Measurements from ENCODE around the gene NACC2. TPM values are rescaled to one million over a fixed set of nuclear protein-coding genes. Genes with fewer than 3 reads are reported as not detected.

Gene NACC2
- total and polyA plus RNA-seq, 2 donors (not counting 1 experiment from before 2014, with no cell fraction given) = 0.34 to 1.9 TPM

GRCh38 chr9:136107155-136107952 is 12.3 kb upstream of the NACC2 start:
- peaks cover 0 to 3% (median 0%) of the 10 kb centered on the region in 4 experiments for H3K27me3 ChIP-seq (replicated peaks in 1 of 4; ENCODE audit: control extremely low read depth in 1 of 4, control insufficient read depth in 3 of 4, insufficient read depth in 4 of 4, low read length in 3 of 4)
- TF ChIP-seq EZH2 (IDR thresholded peaks at IDR 0.05; ENCODE audit: borderline replicate concordance, insufficient read depth, low read depth, low read length, poor library complexity, severe bottlenecking) = no peak
- TF ChIP-seq, protein P1, sequence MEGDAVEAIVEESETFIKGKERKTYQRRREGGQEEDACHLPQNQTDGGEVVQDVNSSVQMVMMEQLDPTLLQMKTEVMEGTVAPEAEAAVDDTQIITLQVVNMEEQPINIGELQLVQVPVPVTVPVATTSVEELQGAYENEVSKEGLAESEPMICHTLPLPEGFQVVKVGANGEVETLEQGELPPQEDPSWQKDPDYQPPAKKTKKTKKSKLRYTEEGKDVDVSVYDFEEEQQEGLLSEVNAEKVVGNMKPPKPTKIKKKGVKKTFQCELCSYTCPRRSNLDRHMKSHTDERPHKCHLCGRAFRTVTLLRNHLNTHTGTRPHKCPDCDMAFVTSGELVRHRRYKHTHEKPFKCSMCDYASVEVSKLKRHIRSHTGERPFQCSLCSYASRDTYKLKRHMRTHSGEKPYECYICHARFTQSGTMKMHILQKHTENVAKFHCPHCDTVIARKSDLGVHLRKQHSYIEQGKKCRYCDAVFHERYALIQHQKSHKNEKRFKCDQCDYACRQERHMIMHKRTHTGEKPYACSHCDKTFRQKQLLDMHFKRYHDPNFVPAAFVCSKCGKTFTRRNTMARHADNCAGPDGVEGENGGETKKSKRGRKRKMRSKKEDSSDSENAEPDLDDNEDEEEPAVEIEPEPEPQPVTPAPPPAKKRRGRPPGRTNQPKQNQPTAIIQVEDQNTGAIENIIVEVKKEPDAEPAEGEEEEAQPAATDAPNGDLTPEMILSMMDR (IDR thresholded peaks at IDR 0.05) = no peak
- intact Hi-C loops (cut with micrococcal nuclease) = no loop called here
- H3K9me3 ChIP-seq (ENCODE audit: control extremely low read depth in 1 of 3, control insufficient read depth in 2 of 3, insufficient read depth in 1 of 3, low read length in 2 of 3) = no peaks in the 10 kb centered on the region
- peak overlapping the region; percentile 79 for H2AFZ ChIP-seq (ENCODE audit: insufficient read depth, low read depth, low read length, poor library complexity, severe bottlenecking)
- ChIA-PET POLR2A (interaction anchor here (1.6 to 2.5 kb wide), 2 partner anchors 11 kb away, joined by 8 to 15 read pairs; partner anchors contain the start of gene TMEM250), CTCF (interaction anchor here (0.8 to 1.6 kb wide), 5 partner anchors 11 to 17 kb away, joined by 3 to 4 read pairs (median 3); partner anchors contain the start of gene NACC2)
- H3K79me2 ChIP-seq (ENCODE audit: control insufficient read depth, insufficient read depth, low read length) = no peaks in the 10 kb centered on the region
- H3K36me3 ChIP-seq (replicated peaks in 1 of 2; ENCODE audit: control extremely low read depth in 1 of 2, control insufficient read depth in 1 of 2, extremely low read depth in 1 of 2, insufficient read depth in 2 of 2, low read length in 1 of 2) = no peaks in the 10 kb centered on the region
- H3K4me1 ChIP-seq (ENCODE audit: control insufficient read depth in 2 of 2, insufficient read depth in 2 of 2, low read length in 2 of 2) = peaks cover 27 to 40% of the 10 kb centered on the region in 2 donors
- H3K4me1 Mint-ChIP-seq = peaks cover 37% of the 10 kb centered on the region
- peak overlapping the region; percentile 79 for H3K27ac Mint-ChIP-seq
- H3K4me2 ChIP-seq (replicated peaks; ENCODE audit: low read depth, low read length, poor library complexity, severe bottlenecking) = peak overlapping the region; percentile 73
- no peaks in the 10 kb centered on the region for H3K27me3 Mint-ChIP-seq
- peak overlapping the region in 3 of 5 experiments; percentile 6 to 15 (median 14) for H3K4me3 ChIP-seq (ENCODE audit: control extremely low read depth in 1 of 5, extremely low read depth in 1 of 5, insufficient read depth in 1 of 5, low read depth in 2 of 5, low read length in 4 of 5)
- no peaks in the 10 kb centered on the region for H4K20me1 ChIP-seq (ENCODE audit: control insufficient read depth, insufficient read depth, low read length, poor library complexity, severe bottlenecking)
- peak overlapping the region; percentile 69 for H3K4me3 Mint-ChIP-seq
- H3K9ac ChIP-seq (ENCODE audit: low read length) = peak overlapping the region; percentile 21
- peak overlapping the region; percentile 12 to 15 for H3K27ac ChIP-seq (ENCODE audit: low read length in 2 of 2)
- H3K9me3 Mint-ChIP-seq (ENCODE audit: insufficient read depth) = no peaks in the 10 kb centered on the region
- 3% methylated on average over 17 of the region's 29 CpGs for WGBS (ENCODE audit: insufficient coverage)
- no peak for ATAC-seq (ENCODE audit: low read depth)
- DNase-seq = no peak
